OCI-LY7 (cell line): ENCODE results near the gene SPC24.

Source experiments
- EZH2phosphoT487 ChIP-seq: fragments of 200-600 bp; sonication (generic); IDR thresholded peaks from 2 replicates; pipeline ENCODE4 v1.6.1; 2018; ENCODE audit warnings: low read depth, borderline replicate concordance, mild to moderate bottlenecking, mixed run types, antibody characterized with exemption, low read length, moderate library complexity, mixed read lengths
- TF ChIP-seq, protein P1 (sequence below): fragments of 200-600 bp; sonication (generic); conservative IDR thresholded peaks from 2 replicates; pipeline ENCODE4 v1.5.1; 2014; ENCODE audit warnings: mild to moderate bottlenecking, antibody characterized with exemption, low read length, moderate library complexity, mixed read lengths

DNA sequence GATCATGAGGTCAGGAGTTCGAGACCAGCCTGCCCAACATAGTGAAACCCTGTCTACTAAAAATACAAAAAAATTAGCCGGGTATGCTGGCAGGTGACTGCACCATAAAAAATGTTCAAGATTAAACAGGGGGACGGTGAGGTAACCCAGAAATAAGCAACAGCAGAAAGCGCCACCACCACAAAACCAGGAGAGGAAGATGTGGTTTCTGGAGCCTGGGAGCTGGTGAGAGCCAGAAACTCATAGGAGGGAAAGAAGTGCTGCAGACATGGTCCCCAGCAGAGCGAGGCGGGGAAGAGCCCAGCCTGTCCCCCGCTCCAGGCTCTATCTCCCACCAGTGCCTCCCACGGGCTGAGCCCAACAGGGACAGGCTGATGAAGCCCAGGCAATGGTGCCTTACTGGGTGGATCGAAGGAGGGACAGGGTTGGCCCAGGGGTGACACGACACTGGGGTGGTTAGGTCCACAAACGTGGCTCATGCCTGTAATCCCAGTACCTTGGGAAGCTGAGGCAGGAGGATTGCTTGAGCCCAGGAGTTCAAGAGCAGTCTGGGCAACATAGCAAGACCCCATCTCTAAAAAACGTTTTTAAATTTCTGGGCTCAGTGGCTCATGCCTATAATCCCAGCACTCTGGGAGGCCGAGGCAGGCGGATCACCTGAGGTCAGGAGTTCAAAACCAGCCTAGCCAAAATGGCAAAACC, 19.0 kb downstream of the SPC24 start:
- TF ChIP-seq, protein P1, sequence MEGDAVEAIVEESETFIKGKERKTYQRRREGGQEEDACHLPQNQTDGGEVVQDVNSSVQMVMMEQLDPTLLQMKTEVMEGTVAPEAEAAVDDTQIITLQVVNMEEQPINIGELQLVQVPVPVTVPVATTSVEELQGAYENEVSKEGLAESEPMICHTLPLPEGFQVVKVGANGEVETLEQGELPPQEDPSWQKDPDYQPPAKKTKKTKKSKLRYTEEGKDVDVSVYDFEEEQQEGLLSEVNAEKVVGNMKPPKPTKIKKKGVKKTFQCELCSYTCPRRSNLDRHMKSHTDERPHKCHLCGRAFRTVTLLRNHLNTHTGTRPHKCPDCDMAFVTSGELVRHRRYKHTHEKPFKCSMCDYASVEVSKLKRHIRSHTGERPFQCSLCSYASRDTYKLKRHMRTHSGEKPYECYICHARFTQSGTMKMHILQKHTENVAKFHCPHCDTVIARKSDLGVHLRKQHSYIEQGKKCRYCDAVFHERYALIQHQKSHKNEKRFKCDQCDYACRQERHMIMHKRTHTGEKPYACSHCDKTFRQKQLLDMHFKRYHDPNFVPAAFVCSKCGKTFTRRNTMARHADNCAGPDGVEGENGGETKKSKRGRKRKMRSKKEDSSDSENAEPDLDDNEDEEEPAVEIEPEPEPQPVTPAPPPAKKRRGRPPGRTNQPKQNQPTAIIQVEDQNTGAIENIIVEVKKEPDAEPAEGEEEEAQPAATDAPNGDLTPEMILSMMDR: no peak
- TF ChIP-seq EZH2phosphoT487: no peak
